ENCODE data around the gene TNRC6A. TPM values are rescaled to one million over a fixed set of nuclear protein-coding genes. Genes with fewer than 3 reads are reported as not detected.

Gene TNRC6A
- total RNA-seq, 1 donor from 2014 or later, result 17.5 TPM

DNA sequence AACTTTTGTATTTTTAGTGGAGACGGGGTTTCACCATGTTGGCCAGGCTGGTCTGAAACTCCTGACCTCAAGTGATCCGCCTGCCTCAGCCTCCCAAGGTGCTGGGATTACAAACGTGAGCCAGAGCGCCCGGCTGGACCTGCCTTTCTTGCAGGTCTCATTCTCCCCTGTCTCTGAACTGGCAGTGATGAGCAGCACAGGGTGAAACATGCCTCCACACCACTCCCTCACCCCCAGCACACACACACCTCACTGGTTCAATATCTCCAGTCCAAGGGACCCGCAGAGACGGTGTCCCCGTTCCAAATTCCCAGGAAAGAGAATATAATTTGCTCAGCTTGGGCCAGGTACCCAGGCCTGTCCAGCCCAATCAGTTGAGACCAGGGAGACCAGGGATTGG is 139.6 kb downstream of the TNRC6A start:
- Histone ChIP-seq H3K4me3 (ENCODE audit: low read depth, low read length) (no peak overlapping the region), H3K36me3 (ENCODE audit: control insufficient read depth, insufficient read depth, low read length) (no peaks in the 10 kb centered on the region), H3K27me3 (ENCODE audit: control insufficient read depth, insufficient read depth, low read length) (no peaks in the 10 kb centered on the region)
- DNase-seq (ENCODE audit: low read depth), result no peak
- TF ChIP-seq, protein P1, sequence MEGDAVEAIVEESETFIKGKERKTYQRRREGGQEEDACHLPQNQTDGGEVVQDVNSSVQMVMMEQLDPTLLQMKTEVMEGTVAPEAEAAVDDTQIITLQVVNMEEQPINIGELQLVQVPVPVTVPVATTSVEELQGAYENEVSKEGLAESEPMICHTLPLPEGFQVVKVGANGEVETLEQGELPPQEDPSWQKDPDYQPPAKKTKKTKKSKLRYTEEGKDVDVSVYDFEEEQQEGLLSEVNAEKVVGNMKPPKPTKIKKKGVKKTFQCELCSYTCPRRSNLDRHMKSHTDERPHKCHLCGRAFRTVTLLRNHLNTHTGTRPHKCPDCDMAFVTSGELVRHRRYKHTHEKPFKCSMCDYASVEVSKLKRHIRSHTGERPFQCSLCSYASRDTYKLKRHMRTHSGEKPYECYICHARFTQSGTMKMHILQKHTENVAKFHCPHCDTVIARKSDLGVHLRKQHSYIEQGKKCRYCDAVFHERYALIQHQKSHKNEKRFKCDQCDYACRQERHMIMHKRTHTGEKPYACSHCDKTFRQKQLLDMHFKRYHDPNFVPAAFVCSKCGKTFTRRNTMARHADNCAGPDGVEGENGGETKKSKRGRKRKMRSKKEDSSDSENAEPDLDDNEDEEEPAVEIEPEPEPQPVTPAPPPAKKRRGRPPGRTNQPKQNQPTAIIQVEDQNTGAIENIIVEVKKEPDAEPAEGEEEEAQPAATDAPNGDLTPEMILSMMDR (IDR thresholded peaks at IDR 0.05; ENCODE audit: insufficient read depth, low read length, poor library complexity, severe bottlenecking), result no peak

GRCh38 chr16:24871891-24872290 is 142.4 kb downstream of the TNRC6A start:
- Histone ChIP-seq H3K4me3 (ENCODE audit: low read depth, low read length) (no peak overlapping the region), H3K36me3 (ENCODE audit: control insufficient read depth, insufficient read depth, low read length) (no peaks in the 10 kb centered on the region), H3K27me3 (ENCODE audit: control insufficient read depth, insufficient read depth, low read length) (no peaks in the 10 kb centered on the region)
- TF ChIP-seq, protein P1 (IDR thresholded peaks at IDR 0.05; ENCODE audit: insufficient read depth, low read length, poor library complexity, severe bottlenecking), result no peak
- DNase-seq (ENCODE audit: low read depth), result no peak

DNA sequence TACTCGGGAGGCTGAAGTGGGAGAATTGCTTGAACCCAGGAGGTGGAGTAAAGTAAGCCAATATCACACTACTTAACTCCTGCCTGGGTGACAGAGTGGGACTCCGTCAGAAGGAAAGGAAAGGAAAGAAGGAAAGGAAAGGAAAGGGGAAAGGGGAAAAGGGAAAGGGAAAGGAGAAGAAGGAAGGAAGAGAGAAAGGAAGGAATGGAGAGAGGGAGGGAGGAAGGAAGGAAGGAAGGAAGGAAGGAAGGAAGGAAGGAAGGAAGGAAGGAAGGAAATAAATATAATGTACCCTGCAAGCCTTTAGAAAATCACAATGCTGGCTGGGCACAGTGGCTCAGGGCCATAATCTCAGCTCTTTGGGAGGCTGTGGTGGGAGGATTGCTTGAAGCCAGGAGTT is 143.6 kb downstream of the TNRC6A start:
- Histone ChIP-seq H3K36me3 (ENCODE audit: control insufficient read depth, insufficient read depth, low read length) (no peaks in the 10 kb centered on the region), H3K27me3 (ENCODE audit: control insufficient read depth, insufficient read depth, low read length) (no peaks in the 10 kb centered on the region), H3K4me3 (ENCODE audit: low read depth, low read length) (no peak overlapping the region)
- TF ChIP-seq, protein P1 (IDR thresholded peaks at IDR 0.05; ENCODE audit: insufficient read depth, low read length, poor library complexity, severe bottlenecking), result no peak
- no peak for DNase-seq (ENCODE audit: low read depth)

GRCh38 chr16:24875466-24875865 is 146.0 kb downstream of the TNRC6A start:
- Histone ChIP-seq H3K4me3 (ENCODE audit: low read depth, low read length) (no peak overlapping the region), H3K36me3 (ENCODE audit: control insufficient read depth, insufficient read depth, low read length) (no peaks in the 10 kb centered on the region), H3K27me3 (ENCODE audit: control insufficient read depth, insufficient read depth, low read length) (no peaks in the 10 kb centered on the region)
- no peak for DNase-seq (ENCODE audit: low read depth)
- TF ChIP-seq, protein P1 (IDR thresholded peaks at IDR 0.05; ENCODE audit: insufficient read depth, low read length, poor library complexity, severe bottlenecking), result no peak

Other genes with a start within 250 kb of the TNRC6A start
- gene RBBP6, start 190.1 kb upstream of the TNRC6A start, total RNA-seq, result 48.1 and 52.3 TPM in 2 replicates
- not detected in 2 replicates for gene SLC5A11, start 116.3 kb downstream of the TNRC6A start, total RNA-seq